GM12878 (cell line): ENCODE measurements around the gene SHB. TPM values are rescaled to one million over a fixed set of nuclear protein-coding genes. Genes with fewer than 3 reads are reported as not detected.

Experiments
- ASH2L ChIP-seq: fragments of 300-600, 200-600 bp; sonication (generic); IDR thresholded peaks from 2 replicates; pipeline ENCODE4 v1.6.1; 2017; ENCODE audit warnings: low read depth, mild to moderate bottlenecking, borderline replicate concordance
- CUX1 ChIP-seq: IDR thresholded peaks from 2 replicates; pipeline ENCODE4 v1.6.1; 2012; ENCODE audit warnings: improper control_type of control experiment, low read depth, low read length; ENCODE audit not compliant: insufficient replicate concordance
- EZH2 ChIP-seq: IDR thresholded peaks from 2 replicates; pipeline ENCODE4 v1.6.1; 2012; ENCODE audit warnings: low read depth, mild to moderate bottlenecking, control low read depth, inconsistent platforms, low read length, borderline replicate concordance; ENCODE audit not compliant: control insufficient read depth
- HSF1 ChIP-seq: fragments of 150-350 bp; IDR thresholded peaks from 2 replicates; pipeline ENCODE4 v1.6.1; 2014; ENCODE audit warnings: mild to moderate bottlenecking, low read depth, low read length
- ZBED1 ChIP-seq: IDR thresholded peaks from 2 replicates; pipeline ENCODE4 v1.6.1; 2016; ENCODE audit warnings: borderline replicate concordance
- ZNF274 ChIP-seq: IDR thresholded peaks from one replicate; pipeline ENCODE4 v1.8.0; 2011; ENCODE audit not compliant: insufficient read length, insufficient read depth
- polyA plus RNA-seq, 11 experiments: library from polyadenylated mRNA; depleted of rRNA in 4 of 11; unstranded in 6 of 11; stranded (reverse) in 5 of 11; fragments of >200 nt; fragmentation: Nextera tagmentation in 4 of 11; fragmentation: Illumina TruSeq in 1 of 11; extraction: Ambion mirVana in 4 of 11; extraction: Trizol in 1 of 11; gene quantifications; 1 replicate in 1 of 11; 2 replicates in 10 of 11; pipeline versions ENCODE4 v1.2.1 to v1.2.3, GENCODE V29; 2011 to 2016; ENCODE audit warnings: inconsistent platforms in 2 of 11, missing spikeins in 2 of 11, low read depth in 1 of 11
- total RNA-seq, 4 experiments: library from RNA; depleted of rRNA in 3 of 4; stranded (reverse); fragments of >200 nt in 3 of 4; fragmentation: Illumina TruSeq in 1 of 4; extraction: Trizol in 1 of 4; gene quantifications; 2 replicates each; pipeline versions ENCODE4 v1.2.1 to v1.2.3, GENCODE V29; 2013 to 2021
- TF ChIP-seq, protein P1 (sequence below): fragments of 150-350 bp; IDR thresholded peaks from 2 replicates; pipeline ENCODE4 v1.6.1; 2016; ENCODE audit warnings: low read depth, low read length

Gene SHB
- total and polyA plus RNA-seq, 10 of the 15 experiments (the other 5 are each of a cell fraction or from before 2014, with no cell fraction given), result 0.29 to 6.2 (median 1.3) TPM

DNA sequence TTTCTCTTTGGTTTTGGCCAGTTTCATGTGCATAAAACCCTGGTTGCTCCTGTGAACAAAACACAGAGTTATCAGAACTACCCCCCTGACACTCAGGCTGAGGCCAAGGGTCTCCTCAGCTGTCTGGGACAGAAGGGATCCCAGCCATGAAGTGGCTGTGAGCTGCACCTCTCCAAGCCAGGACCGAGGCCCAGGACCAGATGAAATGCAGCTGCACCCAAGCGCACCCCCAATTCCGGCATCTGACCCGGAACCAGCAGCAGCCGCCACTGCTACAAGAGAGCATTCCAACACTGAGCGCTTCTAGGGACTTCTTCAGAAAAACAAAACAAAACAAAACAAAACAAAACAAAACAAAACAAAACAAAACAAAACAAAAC, 149.1 kb downstream of the SHB start (continued):
- no peak for TF ChIP-seq CUX1
- TF ChIP-seq, protein P1, sequence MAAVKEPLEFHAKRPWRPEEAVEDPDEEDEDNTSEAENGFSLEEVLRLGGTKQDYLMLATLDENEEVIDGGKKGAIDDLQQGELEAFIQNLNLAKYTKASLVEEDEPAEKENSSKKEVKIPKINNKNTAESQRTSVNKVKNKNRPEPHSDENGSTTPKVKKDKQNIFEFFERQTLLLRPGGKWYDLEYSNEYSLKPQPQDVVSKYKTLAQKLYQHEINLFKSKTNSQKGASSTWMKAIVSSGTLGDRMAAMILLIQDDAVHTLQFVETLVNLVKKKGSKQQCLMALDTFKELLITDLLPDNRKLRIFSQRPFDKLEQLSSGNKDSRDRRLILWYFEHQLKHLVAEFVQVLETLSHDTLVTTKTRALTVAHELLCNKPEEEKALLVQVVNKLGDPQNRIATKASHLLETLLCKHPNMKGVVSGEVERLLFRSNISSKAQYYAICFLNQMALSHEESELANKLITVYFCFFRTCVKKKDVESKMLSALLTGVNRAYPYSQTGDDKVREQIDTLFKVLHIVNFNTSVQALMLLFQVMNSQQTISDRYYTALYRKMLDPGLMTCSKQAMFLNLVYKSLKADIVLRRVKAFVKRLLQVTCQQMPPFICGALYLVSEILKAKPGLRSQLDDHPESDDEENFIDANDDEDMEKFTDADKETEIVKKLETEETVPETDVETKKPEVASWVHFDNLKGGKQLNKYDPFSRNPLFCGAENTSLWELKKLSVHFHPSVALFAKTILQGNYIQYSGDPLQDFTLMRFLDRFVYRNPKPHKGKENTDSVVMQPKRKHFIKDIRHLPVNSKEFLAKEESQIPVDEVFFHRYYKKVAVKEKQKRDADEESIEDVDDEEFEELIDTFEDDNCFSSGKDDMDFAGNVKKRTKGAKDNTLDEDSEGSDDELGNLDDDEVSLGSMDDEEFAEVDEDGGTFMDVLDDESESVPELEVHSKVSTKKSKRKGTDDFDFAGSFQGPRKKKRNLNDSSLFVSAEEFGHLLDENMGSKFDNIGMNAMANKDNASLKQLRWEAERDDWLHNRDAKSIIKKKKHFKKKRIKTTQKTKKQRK, result no peak
- TF ChIP-seq HSF1, result no peak
- no peak for TF ChIP-seq ZNF274
- TF ChIP-seq EZH2, result no peak
- TF ChIP-seq ZBED1, result no peak
- TF ChIP-seq ASH2L, result no peak
